HG03045 (cell line): ENCODE results near the gene LTO1.

Source experiments
- ATAC-seq: cut with Tn5 transposase; IDR thresholded peaks from one replicate; pipeline ENCODE4 v1.9.1; 2021; ENCODE audit warnings: mild to moderate bottlenecking, moderate library complexity; ENCODE audit not compliant: unreplicated experiment

Gene LTO1

GRCh38 chr11:69647390-69647748 lies 27.8 kb downstream of the LTO1 start:
- ATAC-seq: no peak

DNA sequence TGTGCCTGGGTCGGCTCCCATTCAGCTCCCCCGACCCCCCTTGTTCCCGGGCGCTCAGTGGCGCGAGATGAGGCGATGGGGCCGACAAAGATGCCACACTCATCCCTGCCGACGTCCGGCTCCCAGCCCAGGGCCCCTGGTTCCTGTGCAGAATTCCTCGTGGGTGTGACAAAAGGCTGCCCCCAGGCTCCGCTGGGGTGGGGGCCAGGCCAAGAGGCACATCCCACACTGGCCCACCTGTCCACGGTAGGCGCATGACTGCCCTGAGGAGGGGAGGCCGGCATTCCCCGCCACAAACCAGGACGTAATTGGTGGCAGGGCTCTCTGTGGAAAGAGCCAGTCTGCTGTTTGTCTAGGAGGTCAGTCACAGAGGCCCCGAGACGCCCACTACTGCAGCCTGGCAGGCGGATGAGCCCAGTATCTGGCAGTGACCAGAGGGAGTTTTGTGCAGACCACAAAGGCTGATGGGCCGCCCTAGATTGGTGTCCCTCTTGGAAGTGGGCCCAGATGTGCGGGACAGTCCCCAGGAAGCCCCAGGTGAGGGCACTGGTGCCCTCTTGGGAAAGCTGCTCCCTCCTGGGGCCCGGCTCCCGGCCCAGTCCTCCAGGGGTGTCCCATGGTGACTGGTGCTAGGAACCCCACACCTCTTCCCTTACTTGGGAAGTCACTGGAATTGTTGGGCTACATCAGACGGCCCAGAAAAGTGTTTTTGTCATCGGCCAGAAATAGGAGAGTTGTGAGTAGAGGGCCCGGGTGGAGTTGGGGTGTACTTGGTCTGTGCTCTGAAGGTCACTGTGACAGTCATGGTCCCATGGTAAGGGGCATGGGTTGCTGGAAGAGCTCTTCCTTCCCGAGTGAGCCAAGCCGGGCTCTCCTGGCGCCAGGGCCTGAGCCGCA lies 28.4 kb downstream of the LTO1 start:
- ATAC-seq: no peak

GRCh38 chr11:69645801-69646492 lies 29.2 kb downstream of the LTO1 start:
- no peak for ATAC-seq

DNA sequence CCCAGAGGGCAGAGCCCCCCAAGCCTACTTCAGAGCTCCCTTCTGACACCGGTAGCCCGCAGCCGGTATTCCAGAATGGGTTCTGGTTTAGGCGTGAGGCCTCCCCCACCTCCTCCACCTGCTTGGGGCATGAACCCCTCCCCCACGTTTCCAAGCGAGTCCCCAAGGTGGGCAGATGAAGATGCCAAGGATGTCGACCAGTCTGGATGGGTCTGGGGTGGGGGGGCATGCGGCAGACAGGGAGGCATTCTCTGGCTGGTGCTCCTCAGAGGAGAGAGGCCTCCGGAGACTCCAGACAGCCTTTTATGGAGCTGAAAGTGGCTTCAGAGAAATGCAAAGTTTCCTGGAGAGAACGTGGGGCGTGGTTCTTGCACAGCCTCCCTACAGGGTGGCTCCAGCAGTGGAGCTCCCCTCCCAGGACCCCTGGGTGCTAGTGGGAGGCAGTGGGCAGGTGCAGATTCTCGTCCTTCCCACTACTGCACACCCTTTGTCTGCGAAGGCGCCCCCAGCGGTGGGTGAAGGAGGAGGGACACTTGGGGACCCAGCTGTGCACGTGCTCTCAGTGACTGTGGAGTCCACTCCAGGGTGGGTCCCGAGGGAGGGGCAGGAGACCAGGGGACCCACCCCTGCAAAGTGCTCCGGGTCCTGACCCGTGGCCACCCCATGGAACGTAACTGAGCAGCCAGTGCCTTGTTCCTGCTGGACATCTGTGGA lies 30.0 kb downstream of the LTO1 start:
- no peak for ATAC-seq

DNA sequence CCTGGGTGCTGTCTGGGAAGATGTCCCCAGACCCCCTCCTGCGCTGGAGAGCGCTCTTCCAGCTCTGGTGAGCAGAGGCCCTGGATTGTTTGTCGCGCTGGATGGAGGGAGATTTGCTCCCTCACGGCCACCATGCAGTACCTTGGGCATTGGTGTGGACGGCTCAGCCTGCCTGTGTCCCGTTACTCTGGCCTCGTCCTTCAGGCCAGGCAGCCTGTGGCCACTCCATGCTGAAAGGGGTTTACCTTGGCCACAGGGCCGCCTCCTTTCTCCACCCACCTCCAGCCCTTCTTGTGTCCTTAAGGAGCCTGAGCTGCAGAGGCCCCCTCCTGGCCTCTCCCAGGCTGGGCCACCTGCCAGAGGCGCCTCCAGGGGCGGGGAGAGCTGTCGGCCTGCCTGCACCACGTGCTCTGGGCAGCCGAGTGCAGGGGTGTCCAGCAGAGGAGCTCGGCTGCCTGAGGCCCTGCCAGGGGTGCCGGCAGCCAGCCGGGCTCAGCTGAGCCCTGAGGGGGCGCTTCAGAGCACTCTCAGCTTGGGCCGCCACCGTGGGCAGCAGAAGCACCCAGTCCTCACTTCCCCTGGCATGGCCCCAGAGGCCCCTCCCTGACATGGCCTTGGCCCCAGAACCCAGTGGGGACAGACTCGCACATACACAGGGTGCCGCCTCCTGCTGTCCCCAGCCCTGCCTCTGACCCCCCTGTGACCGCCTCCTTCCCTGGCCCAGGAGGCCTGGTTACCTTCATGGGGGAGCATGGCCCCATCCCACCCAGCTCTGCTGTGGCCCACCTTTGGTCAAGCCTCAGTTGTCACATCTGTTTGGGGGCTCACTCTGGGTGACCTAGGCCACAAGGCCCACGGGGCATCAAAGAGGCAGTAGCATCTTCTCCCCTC lies 30.8 kb downstream of the LTO1 start:
- ATAC-seq: no peak

GRCh38 chr11:69643646-69644045 lies 31.5 kb downstream of the LTO1 start:
- no peak for ATAC-seq

DNA sequence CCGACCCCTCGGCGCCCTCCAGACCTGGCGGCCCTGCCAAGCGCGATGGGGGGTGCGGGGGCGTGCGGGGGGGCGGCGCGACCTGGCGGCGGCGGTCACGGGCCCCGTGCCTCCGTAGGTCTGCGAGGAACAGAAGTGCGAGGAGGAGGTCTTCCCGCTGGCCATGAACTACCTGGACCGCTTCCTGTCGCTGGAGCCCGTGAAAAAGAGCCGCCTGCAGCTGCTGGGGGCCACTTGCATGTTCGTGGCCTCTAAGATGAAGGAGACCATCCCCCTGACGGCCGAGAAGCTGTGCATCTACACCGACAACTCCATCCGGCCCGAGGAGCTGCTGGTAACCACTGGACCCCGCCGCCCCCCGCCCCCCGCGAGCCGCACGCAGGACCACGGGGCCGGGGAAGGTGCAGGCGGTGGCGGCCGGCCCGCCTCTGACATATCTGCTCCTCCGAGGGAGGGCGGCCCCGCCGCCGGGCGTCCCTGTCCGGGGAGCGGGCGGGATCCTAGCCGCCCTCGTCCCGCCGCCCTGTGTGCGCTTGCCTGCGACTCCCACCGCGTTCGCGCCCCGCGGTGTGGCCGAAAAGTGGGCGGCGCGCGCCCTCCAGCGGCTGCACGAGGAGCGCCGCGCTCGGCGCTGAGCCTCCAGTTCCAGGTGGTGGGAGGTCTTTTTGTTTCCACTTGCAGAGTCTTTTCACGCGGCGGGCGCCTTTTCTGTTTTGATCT lies 32.1 kb downstream of the LTO1 start:
- ATAC-seq: no peak

DNA sequence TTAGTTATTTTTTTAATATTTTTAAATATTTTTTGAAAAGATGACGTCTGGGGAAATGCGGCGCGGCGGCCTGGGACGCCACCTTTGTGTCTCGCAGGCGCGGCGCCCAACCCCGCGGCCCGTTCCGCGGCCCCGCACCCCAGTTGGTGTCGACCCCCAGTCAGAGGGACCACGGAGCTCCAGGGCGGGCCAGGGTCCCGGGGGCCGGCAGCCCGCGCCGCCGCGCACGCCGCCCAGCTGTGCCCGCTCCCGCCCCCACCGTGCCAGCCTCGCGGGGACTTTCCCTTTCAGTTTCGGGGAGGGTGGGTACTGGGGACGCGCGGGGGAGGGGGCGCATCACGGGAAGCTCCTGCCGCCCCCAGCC lies 32.6 kb downstream of the LTO1 start:
- no peak for ATAC-seq

- ATAC-seq: no peak
Observed at GRCh38 chr11:69641681-69642548, 33.2 kb downstream of the LTO1 start.

DNA sequence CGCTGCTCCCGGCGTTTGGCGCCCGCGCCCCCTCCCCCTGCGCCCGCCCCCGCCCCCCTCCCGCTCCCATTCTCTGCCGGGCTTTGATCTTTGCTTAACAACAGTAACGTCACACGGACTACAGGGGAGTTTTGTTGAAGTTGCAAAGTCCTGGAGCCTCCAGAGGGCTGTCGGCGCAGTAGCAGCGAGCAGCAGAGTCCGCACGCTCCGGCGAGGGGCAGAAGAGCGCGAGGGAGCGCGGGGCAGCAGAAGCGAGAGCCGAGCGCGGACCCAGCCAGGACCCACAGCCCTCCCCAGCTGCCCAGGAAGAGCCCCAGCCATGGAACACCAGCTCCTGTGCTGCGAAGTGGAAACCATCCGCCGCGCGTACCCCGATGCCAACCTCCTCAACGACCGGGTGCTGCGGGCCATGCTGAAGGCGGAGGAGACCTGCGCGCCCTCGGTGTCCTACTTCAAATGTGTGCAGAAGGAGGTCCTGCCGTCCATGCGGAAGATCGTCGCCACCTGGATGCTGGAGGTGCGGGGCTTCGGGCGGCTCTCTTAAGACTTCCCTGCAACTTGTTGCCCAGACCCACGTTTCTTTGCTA lies 34.1 kb downstream of the LTO1 start, which contains the start of gene CCND1:
Gene CCND1 (plus strand): TSS at position 162 of the 587 bp plus-strand sequence. CDS start 158 bp downstream, at position 320.
- no peak for ATAC-seq

GRCh38 chr11:69640260-69640994 lies 34.7 kb downstream of the LTO1 start:
- ATAC-seq: no peak

DNA sequence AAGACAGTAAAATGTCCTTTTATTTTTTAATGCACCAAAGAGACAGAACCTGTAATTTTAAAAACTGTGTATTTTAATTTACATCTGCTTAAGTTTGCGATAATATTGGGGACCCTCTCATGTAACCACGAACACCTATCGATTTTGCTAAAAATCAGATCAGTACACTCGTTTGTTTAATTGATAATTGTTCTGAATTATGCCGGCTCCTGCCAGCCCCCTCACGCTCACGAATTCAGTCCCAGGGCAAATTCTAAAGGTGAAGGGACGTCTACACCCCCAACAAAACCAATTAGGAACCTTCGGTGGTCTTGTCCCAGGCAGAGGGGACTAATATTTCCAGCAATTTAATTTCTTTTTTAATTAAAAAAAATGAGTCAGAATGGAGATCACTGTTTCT lies 35.3 kb downstream of the LTO1 start:
- no peak for ATAC-seq

GRCh38 chr11:69638941-69639681 lies 36.0 kb downstream of the LTO1 start:
- no peak for ATAC-seq

- ATAC-seq: no peak
Observed at GRCh38 chr11:69637941-69638871, 36.9 kb downstream of the LTO1 start.

- ATAC-seq: no peak
Observed at GRCh38 chr11:69637198-69637940, 37.8 kb downstream of the LTO1 start.
